HepG2 (cell line): ENCODE data around the gene TMEM200C. TPM values are rescaled to one million over a fixed set of nuclear protein-coding genes. Genes with fewer than 3 reads are reported as not detected.

ENCODE experiments used
- ATAC-seq: fragments of 200-7000 bp; cut with Tn5 transposase; 3 replicates; pipeline ENCODE4 v1.9.1; 2020; ENCODE audit warnings: mild to moderate bottlenecking, moderate library complexity
- BruUV-seq: library from RNA; stranded (reverse); fragments of 400-500 nt; replicated peaks from 2 replicates; lab custom pipeline; 2021; lab: Mats Ljungman, UMichigan
- CTCF ChIA-PET: fragments of 300-600 bp; formaldehyde crosslinking; extraction: SDS; loops from one replicate; lab custom pipeline; 2021; ENCODE audit warnings: low total read pairs, inconsistent platforms, low intra/inter-chr PET ratio; lab: Yijun Ruan, JAX
- POLR2A ChIA-PET: fragments of 350-600 bp; sonication (Branson Sonifier 250); formaldehyde crosslinking; loops from one replicate; lab custom pipeline; 2020; ENCODE audit warnings: antibody characterized with exemption, inconsistent platforms; lab: Yijun Ruan, JAX
- DNase-seq: peaks from one replicate; pipeline ENCODE4 v3.0.0-alpha.2; 2015; ENCODE audit warnings: low spot score
- FAIRE-seq: peaks from 3 replicates; lab custom pipeline; 2011; peaks lifted over from hg19 to GRCh38; lab: Jason Lieb, UNC
- H2AFZ ChIP-seq: one replicate; pipeline ENCODE4 v1.6.1; 2011; ENCODE audit warnings: low read length, inconsistent platforms
- H3K27ac ChIP-seq: fragments of 300-600 bp; 3 replicates; pipeline ENCODE4 v1.8.0; 2011; ENCODE audit warnings: mixed run types, mild to moderate bottlenecking, mixed read lengths, low read length, inconsistent platforms; ENCODE audit not compliant: insufficient read depth; ENCODE audit errors: extremely low read length
- H3K27me3 ChIP-seq, 2 experiments: fragments of 200-600 bp in 1 of 2; 2 replicates in 1 of 2; 3 replicates in 1 of 2; pipeline versions ENCODE4 v1.6.0 to v1.8.0; 2011; ENCODE audit warnings: low read length in 2 of 2, mild to moderate bottlenecking in 2 of 2, moderate library complexity in 2 of 2, inconsistent platforms in 1 of 2; ENCODE audit not compliant: insufficient read depth in 2 of 2, control insufficient read depth in 1 of 2
- H3K36me3 ChIP-seq, 2 experiments: fragments of 200-600 bp in 1 of 2; replicated peaks in 1 of 2; 2 replicates in 1 of 2; 3 replicates in 1 of 2; pipeline versions ENCODE4 v1.5.1 to v1.8.0; 2011; ENCODE audit warnings: low read length in 2 of 2, inconsistent platforms in 1 of 2; ENCODE audit not compliant: insufficient read depth in 2 of 2, control insufficient read depth in 1 of 2
- H3K4me1 ChIP-seq: 2 replicates; pipeline ENCODE4 v1.5.1; 2012; ENCODE audit warnings: low read length, inconsistent platforms; ENCODE audit not compliant: insufficient read depth
- H3K4me2 ChIP-seq: 2 replicates; pipeline ENCODE4 v1.6.0; 2011; ENCODE audit warnings: low read depth, low read length, inconsistent platforms
- H3K4me3 ChIP-seq, 3 experiments: fragments of 200-600 bp in 1 of 3; sonication (generic), shearing (Covaris generic) in 1 of 3; replicated peaks in 1 of 3; 2 replicates each; pipeline ENCODE4 v1.5.1; 2011 to 2016; ENCODE audit warnings: low read length in 3 of 3, inconsistent platforms in 2 of 3, low read depth in 2 of 3, mild to moderate bottlenecking in 2 of 3, control low read depth in 1 of 3, mixed read lengths in 1 of 3; ENCODE audit not compliant: insufficient read depth in 1 of 3
- H3K79me2 ChIP-seq: one replicate; pipeline ENCODE4 v1.6.1; 2011; ENCODE audit warnings: low read length, inconsistent platforms; ENCODE audit not compliant: insufficient read depth
- H3K9ac ChIP-seq: 2 replicates; pipeline ENCODE4 v1.6.0; 2011; ENCODE audit warnings: mild to moderate bottlenecking, low read depth, low read length, inconsistent platforms; ENCODE audit not compliant: insufficient read depth
- H3K9me3 ChIP-seq: 2 replicates; pipeline ENCODE4 v1.5.1; 2012; ENCODE audit warnings: mild to moderate bottlenecking, low read length
- H4K20me1 ChIP-seq: 2 replicates; pipeline ENCODE4 v1.6.0; 2011; ENCODE audit warnings: inconsistent platforms, mild to moderate bottlenecking, low read length, moderate library complexity; ENCODE audit not compliant: insufficient read depth
- BCL6 ChIP-seq: IDR thresholded peaks from 2 replicates; pipeline ENCODE4 v1.6.1; 2016; ENCODE audit warnings: missing genetic modification reagents, missing compliant biosample characterization
- CBX2 ChIP-seq, 2 experiments: fragments of 200-600 bp in 1 of 2; sonication (generic); formaldehyde crosslinking in 1 of 2; IDR thresholded peaks; 2 replicates each; pipeline versions ENCODE4 v1.7.0 to v1.8.1; 2018 to 2022; ENCODE audit warnings: low read depth in 2 of 2, low read length in 1 of 2, mild to moderate bottlenecking in 1 of 2, missing genetic modification reagents in 1 of 2
- EZH2 ChIP-seq: conservative IDR thresholded peaks from 2 replicates; pipeline ENCODE4 v1.6.1; 2012; ENCODE audit warnings: mild to moderate bottlenecking, low read depth, low read length, moderate library complexity
- FOXO1 ChIP-seq: sonication (generic); formaldehyde crosslinking; IDR thresholded peaks from 2 replicates; pipeline ENCODE4 v1.4.0; 2020; ENCODE audit warnings: missing genetic modification reagents
- HNRNPLL ChIP-seq: fragments of 200-400 bp; formaldehyde crosslinking; IDR thresholded peaks from 2 replicates; pipeline ENCODE4 v1.6.1; 2017; ENCODE audit warnings: mild to moderate bottlenecking, low read depth, low read length; ENCODE audit not compliant: poor library complexity, severe bottlenecking
- HNRNPUL1 ChIP-seq: fragments of 200-400 bp; formaldehyde crosslinking; IDR thresholded peaks from 2 replicates; pipeline ENCODE4 v1.6.1; 2017; ENCODE audit warnings: low read depth, mild to moderate bottlenecking, low read length, moderate library complexity
- MTF2 ChIP-seq: sonication (generic); formaldehyde crosslinking; IDR thresholded peaks from 2 replicates; pipeline ENCODE4 v1.5.0; 2020; ENCODE audit warnings: missing genetic modification reagents, borderline replicate concordance
- NFE2 ChIP-seq: sonication (generic); formaldehyde crosslinking; IDR thresholded peaks from 2 replicates; pipeline ENCODE4 v1.4.0; 2020; ENCODE audit warnings: missing genetic modification reagents
- PATZ1 ChIP-seq: sonication (generic); formaldehyde crosslinking; IDR thresholded peaks from 2 replicates; pipeline ENCODE4 v1.4.0; 2020; ENCODE audit warnings: missing genetic modification reagents
- TAF1 ChIP-seq: sonication (generic); formaldehyde crosslinking; IDR thresholded peaks from 2 replicates; pipeline ENCODE4 v1.4.0; 2020; ENCODE audit warnings: missing genetic modification reagents
- ZBTB46 ChIP-seq: sonication (generic); formaldehyde crosslinking; IDR thresholded peaks from 2 replicates; pipeline ENCODE4 v1.4.0; 2020; ENCODE audit warnings: mild to moderate bottlenecking, missing genetic modification reagents, borderline replicate concordance
- ZNF121 ChIP-seq: sonication (generic); formaldehyde crosslinking; IDR thresholded peaks from 2 replicates; pipeline ENCODE4 v1.5.0; 2020; ENCODE audit warnings: mild to moderate bottlenecking, missing genetic modification reagents
- ZNF687 ChIP-seq: sonication (generic); formaldehyde crosslinking; IDR thresholded peaks from 2 replicates; pipeline ENCODE4 v1.5.1; 2020; ENCODE audit warnings: mild to moderate bottlenecking, missing genetic modification reagents, moderate library complexity
- WGBS: methylation state at CpG from one replicate; pipeline ENCODE4 v1.1.6; 2017; ENCODE audit warnings: low lambda C conversion rate; 5-methylcytosine and 5-hydroxymethylcytosine counted together
- in situ Hi-C: cut with HindIII; loops from 2 replicates; pipeline ENCODE4 v1.10.0; 2017; ENCODE audit warnings: low pct_unique_long_range_greater_than_20kb; ENCODE audit not compliant: extremely low pct_ligation_motif_present
- intact Hi-C: fragments of 100-400 bp; cut with micrococcal nuclease; formaldehyde crosslinking; loops from one replicate; pipeline ENCODE4 v1.10.0; 2022; ENCODE audit not compliant: unreplicated experiment
- polyA plus RNA-seq, 8 experiments: library from polyadenylated mRNA; depleted of rRNA in 3 of 8; stranded (reverse) in 7 of 8; unstranded in 1 of 8; fragments of >200 nt; fragmentation: Illumina TruSeq in 4 of 8; extraction: Trizol in 4 of 8; gene quantifications; 2 replicates each; pipeline versions ENCODE4 v1.2.1 to v1.2.3, GENCODE V29; 2011 to 2016; ENCODE audit warnings: low read depth in 4 of 8, missing spikeins in 1 of 8, mixed read lengths in 1 of 8; ENCODE audit not compliant: insufficient read depth in 1 of 8
- total RNA-seq, 5 experiments: library from RNA; depleted of rRNA; stranded (reverse); fragments of >200 nt; fragmentation: Illumina TruSeq; extraction: Trizol; gene quantifications; 2 replicates each; pipeline ENCODE4 v1.2.3, GENCODE V29; 2016; ENCODE audit warnings: low read depth in 1 of 5
- TF ChIP-seq, protein P1 (sequence below): IDR thresholded peaks from 2 replicates; pipeline ENCODE4 v1.6.1; 2016; ENCODE audit warnings: missing genetic modification reagents, missing compliant biosample characterization

The TMEM200C gene
- total and polyA plus RNA-seq, 2 of the 13 experiments (the other 11 are each of a cell fraction or from before 2014, with no cell fraction given): 0.04 TPM; not detected in 1

DNA sequence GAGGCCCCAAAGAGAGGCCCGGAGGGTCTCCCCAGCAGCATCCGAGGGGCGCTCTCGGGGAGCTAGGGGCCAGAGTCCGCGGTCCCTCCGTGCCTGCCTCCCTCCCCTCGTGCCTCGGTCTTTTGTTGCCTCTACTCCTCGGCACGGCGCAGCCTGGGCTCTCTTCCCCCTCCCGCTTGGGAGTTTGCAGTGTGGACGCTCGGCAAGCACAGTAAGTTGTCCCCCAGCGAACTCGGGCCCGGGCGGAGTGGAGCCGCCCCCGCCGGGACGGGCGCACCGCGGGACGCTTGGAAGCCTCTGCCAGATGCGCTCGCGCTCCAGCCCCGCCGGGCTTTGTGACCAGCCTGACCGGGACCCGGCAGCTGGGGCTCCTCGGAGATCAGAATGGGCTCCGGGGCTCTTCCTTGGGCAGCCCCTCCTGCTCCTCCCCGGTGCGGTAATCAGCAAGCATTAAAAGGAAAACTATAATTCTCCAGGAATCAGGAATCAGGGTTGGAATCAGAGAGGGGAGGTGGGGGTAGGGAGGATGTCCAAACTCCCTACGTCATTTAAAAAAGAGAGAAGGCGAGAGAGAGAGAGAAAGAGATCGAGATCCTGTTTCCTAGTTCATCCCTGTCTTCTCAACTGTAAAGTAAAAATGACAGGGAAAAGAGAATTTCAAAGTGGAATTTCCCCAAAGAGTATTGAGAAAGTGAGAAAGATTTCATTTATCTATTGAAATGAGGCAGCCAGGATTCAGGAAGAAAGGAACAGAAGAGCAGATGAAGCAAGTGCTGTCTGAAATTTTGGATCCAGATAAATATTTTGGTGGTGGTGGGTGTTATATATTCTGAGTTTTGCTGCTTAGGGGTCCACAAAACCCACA is 786 bp upstream of the TMEM200C start:
- no peak for FAIRE-seq
- Histone ChIP-seq H2AFZ (no peak overlapping the region), H4K20me1 (no peaks in the 10 kb centered on the region), H3K4me2 (peak overlapping the region; percentile 60), H3K4me3 (peak overlapping the region; percentile 31 to 59 (median 34); a peak in 3 of 6 replicates), H3K27ac (no peak overlapping the region), H3K27me3 (peaks cover 21 to 83% of the 10 kb centered on the region in 2 experiments), H3K36me3 (no peaks in the 10 kb centered on the region), H3K79me2 (no peaks in the 10 kb centered on the region), H3K9ac (no peak overlapping the region), H3K4me1 (peaks cover 11% of the 10 kb centered on the region; the same call in 1 of the 2 replicates), H3K9me3 (no peaks in the 10 kb centered on the region)
- intact Hi-C loops (loop anchor here (10.0 kb wide), 2 partner anchors 59 to 159 kb away; no protein-coding TSS in a partner anchor), in situ Hi-C loops (loop anchor here (10.0 to 25.0 kb wide), 2 partner anchors 319 to 991 kb away; no protein-coding TSS in a partner anchor)
- WGBS: 18% methylated on average over 6 of the region's 41 CpGs
- no peak for DNase-seq
- ATAC-seq: peak; percentile 49
- ChIA-PET POLR2A (no interaction called here), CTCF (no interaction called here)
- no TSS peak for BruUV-seq
- no peak for TF ChIP-seq HNRNPUL1
- no peak for TF ChIP-seq FOXO1 (CRISPR knock-in tag)
- 0 out of 2 replicates have a peak, but pooled peaks have one; percentile 17 for TF ChIP-seq TAF1 (CRISPR knock-in tag)
- TF ChIP-seq CBX2 (IDR thresholded peaks at IDR 0.05; ENCODE audit: low read depth, low read length): peak; percentile 71
- TF ChIP-seq CBX2 (CRISPR knock-in tag; IDR thresholded peaks at IDR 0.05; ENCODE audit: low read depth): no peak
- TF ChIP-seq ZBTB46 (CRISPR knock-in tag): no peak
- TF ChIP-seq EZH2: peak; percentile 85
- TF ChIP-seq, protein P1, sequence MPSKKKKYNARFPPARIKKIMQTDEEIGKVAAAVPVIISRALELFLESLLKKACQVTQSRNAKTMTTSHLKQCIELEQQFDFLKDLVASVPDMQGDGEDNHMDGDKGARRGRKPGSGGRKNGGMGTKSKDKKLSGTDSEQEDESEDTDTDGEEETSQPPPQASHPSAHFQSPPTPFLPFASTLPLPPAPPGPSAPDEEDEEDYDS: no peak
- TF ChIP-seq BCL6 (CRISPR knock-in tag): peak; percentile 48; the same call in 1 of the 2 replicates
- peak; percentile 23; the same call in 1 of the 2 replicates for TF ChIP-seq PATZ1 (CRISPR knock-in tag)
- TF ChIP-seq MTF2 (CRISPR knock-in tag): no peak
- no peak for TF ChIP-seq ZNF121 (CRISPR knock-in tag)
- peak; percentile 26 for TF ChIP-seq HNRNPLL
- TF ChIP-seq ZNF687 (CRISPR knock-in tag): 0 out of 2 replicates have a peak, but pooled peaks have one; percentile 12
- no peak for TF ChIP-seq NFE2 (CRISPR knock-in tag)
